RPMI7951 (cell line): ENCODE data around the gene CEP295NL. TPM values are rescaled to one million over a fixed set of nuclear protein-coding genes. Genes with fewer than 3 reads are reported as not detected.
"Not testable (repeated sequence)": the region's sequence is repeated elsewhere in the genome, so short reads cannot be mapped to it uniquely, and the experiment has no call there.

ENCODE experiments used
- DNase-seq: peaks from one replicate; pipeline ENCODE4 v3.0.0-alpha.2; 2012; ENCODE audit warnings: low read depth
- total RNA-seq: library from RNA; depleted of rRNA; stranded (reverse); fragments of >200 nt; shearing (Covaris generic); gene quantifications from 2 replicates; pipeline ENCODE4 v1.2.3, GENCODE V29; 2014

The CEP295NL gene
- total RNA-seq, 1 experiment from 2014 or later: not detected

GRCh38 chr17:78905541-78905940 is 2.5 kb upstream of the CEP295NL start:
- no peak for DNase-seq

GRCh38 chr17:78905116-78905515 is 2.1 kb upstream of the CEP295NL start:
- DNase-seq: no peak

GRCh38 chr17:78904371-78904770 is 1.4 kb upstream of the CEP295NL start:
- no peak for DNase-seq

GRCh38 chr17:78902231-78902630 is 770 bp downstream of the CEP295NL start:
- not testable (repeated sequence) for DNase-seq

GRCh38 chr17:78901806-78902205 is 1.2 kb downstream of the CEP295NL start:
- no peak for DNase-seq

- no peak for DNase-seq
These were observed 2.2 kb downstream of the CEP295NL start for GRCh38 chr17:78900816-78901215.

- DNase-seq: no peak
These were observed 3.4 kb downstream of the CEP295NL start for GRCh38 chr17:78899361-78900260.

GRCh38 chr17:78898947-78899346 is 4.1 kb downstream of the CEP295NL start:
- no peak for DNase-seq

- DNase-seq: no peak
These were observed 4.7 kb downstream of the CEP295NL start for GRCh38 chr17:78898075-78898836.

GRCh38 chr17:78897664-78898047 is 5.3 kb downstream of the CEP295NL start:
- DNase-seq: no peak

GRCh38 chr17:78896834-78897663 is 6.0 kb downstream of the CEP295NL start:
- DNase-seq: no peak

- no peak for DNase-seq
These were observed 6.7 kb downstream of the CEP295NL start for GRCh38 chr17:78896091-78896833.

- no peak for DNase-seq
These were observed 7.7 kb downstream of the CEP295NL start for GRCh38 chr17:78895322-78895721.

GRCh38 chr17:78893684-78894083 is 9.3 kb downstream of the CEP295NL start:
- no peak for DNase-seq

GRCh38 chr17:78892936-78893379 is 10.0 kb downstream of the CEP295NL start:
- DNase-seq: no peak

- no peak for DNase-seq
These were observed 10.5 kb downstream of the CEP295NL start for GRCh38 chr17:78892520-78892919.

- no peak for DNase-seq
These were observed 10.9 kb downstream of the CEP295NL start for GRCh38 chr17:78892062-78892456.

GRCh38 chr17:78891406-78892061 is 11.5 kb downstream of the CEP295NL start:
- no peak for DNase-seq

- DNase-seq: no peak
These were observed 12.5 kb downstream of the CEP295NL start for GRCh38 chr17:78890498-78890897.

GRCh38 chr17:78890096-78890495 is 12.9 kb downstream of the CEP295NL start:
- DNase-seq: not testable (repeated sequence)

- no peak for DNase-seq
These were observed 13.5 kb downstream of the CEP295NL start for GRCh38 chr17:78889531-78889930.
